Suprapubic skin (tissue), 4 donors: ENCODE measurements around the gene ZNF276. TPM values are rescaled to one million over a fixed set of nuclear protein-coding genes. Genes with fewer than 3 reads are reported as not detected.
A peak's percentile ranks its signal among the peaks of the same experiment; 100 is the strongest.
"Not testable (repeated sequence)": the region's sequence is repeated elsewhere in the genome, so short reads cannot be mapped to it uniquely, and the experiment has no call there.

Experiments used
- DNase-seq, 2 donors: peaks; one replicate each; pipeline ENCODE4 v3.0.0-alpha.2; 2019; ENCODE audit warnings: low spot score in 2 of 2
- H3K27ac ChIP-seq: fragments of 200-600 bp; sonication (generic); one replicate; pipeline ENCODE4 v1.5.1; 2019
- H3K27me3 ChIP-seq: fragments of 200-600 bp; sonication (generic); one replicate; pipeline ENCODE4 v1.5.1; 2019
- H3K36me3 ChIP-seq: fragments of 200-600 bp; sonication (generic); one replicate; pipeline ENCODE4 v1.5.1; 2019
- H3K4me1 ChIP-seq: fragments of 200-600 bp; sonication (generic); one replicate; pipeline ENCODE4 v1.5.1; 2019
- H3K4me3 ChIP-seq: fragments of 200-600 bp; sonication (generic); one replicate; pipeline ENCODE4 v1.5.1; 2019; ENCODE audit warnings: mild to moderate bottlenecking
- H3K9me3 ChIP-seq: fragments of 200-600 bp; sonication (generic); one replicate; pipeline ENCODE4 v1.5.1; 2019
- EP300 ChIP-seq: sonication (generic); formaldehyde crosslinking; IDR thresholded peaks from one replicate; pipeline ENCODE4 v1.6.1; 2017; ENCODE audit warnings: antibody characterized with exemption
- POLR2A ChIP-seq, 2 donors: fragments of 450-650 bp; IDR thresholded peaks; one replicate each; pipeline ENCODE4 v1.6.1; 2017; ENCODE audit warnings: antibody characterized with exemption in 2 of 2, mild to moderate bottlenecking in 2 of 2, moderate library complexity in 2 of 2
- POLR2AphosphoS5 ChIP-seq, 3 donors: sonication (generic); formaldehyde crosslinking; IDR thresholded peaks; one replicate each; pipeline ENCODE4 v1.6.1; 2017; ENCODE audit warnings: antibody characterized with exemption in 3 of 3
- WGBS: methylation state at CpG from one replicate; pipeline ENCODE4 v1.1.5; 2018; 5-methylcytosine and 5-hydroxymethylcytosine counted together
- total RNA-seq, 4 donors: library from RNA; depleted of rRNA; stranded (reverse); fragments of >200 nt; gene quantifications; one replicate each; pipeline ENCODE4 v1.1.0, GENCODE V29; 2016
- TF ChIP-seq, protein P1 (sequence below), 2 donors: fragments of 200-600 bp in 1 of 2; fragments of 450-650 bp in 1 of 2; sonication (generic) in 1 of 2; IDR thresholded peaks; one replicate each; pipeline ENCODE4 v1.5.1; 2016 to 2019; ENCODE audit warnings: antibody characterized with exemption in 2 of 2, mild to moderate bottlenecking in 1 of 2, moderate library complexity in 1 of 2

ZNF276 gene
- total RNA-seq, 4 donors from 2014 or later = 39.8 to 106 (median 46.0) TPM

DNA sequence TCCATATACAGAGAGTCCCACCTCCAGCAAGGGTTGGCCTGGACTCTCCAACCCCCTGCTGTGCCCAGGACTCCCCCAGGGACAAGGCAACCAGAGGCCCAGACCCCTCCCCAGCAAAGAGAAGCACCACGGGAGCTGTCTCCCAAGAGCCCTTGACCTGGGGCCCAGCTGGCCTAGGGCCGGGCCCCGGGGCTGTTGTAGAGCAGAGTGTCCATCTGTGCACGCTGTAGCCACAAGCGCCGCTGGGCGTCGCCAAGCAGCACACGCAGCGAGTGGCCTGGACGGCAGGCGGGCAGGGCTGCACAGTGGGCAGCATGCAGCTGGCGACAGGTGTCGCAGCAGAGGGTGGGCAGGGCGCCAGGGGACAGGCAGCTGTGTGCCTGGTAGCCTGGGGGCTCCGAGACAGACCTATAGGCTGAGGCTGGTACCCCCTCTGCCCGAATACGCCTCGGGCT, 24.1 kb upstream of the ZNF276 start:
- H3K4me1 ChIP-seq = peaks cover 28% of the 10 kb centered on the region
- no peaks in the 10 kb centered on the region for H3K27me3 ChIP-seq
- DNase-seq = no peak
- H3K9me3 ChIP-seq = no peaks in the 10 kb centered on the region
- no peak overlapping the region for H3K27ac ChIP-seq
- H3K36me3 ChIP-seq = peaks cover 54% of the 10 kb centered on the region
- H3K4me3 ChIP-seq = no peak overlapping the region
- 90% methylated on average over 15 of the region's 19 CpGs for WGBS
- TF ChIP-seq POLR2AphosphoS5 (IDR thresholded peaks at IDR 0.05) = no peak
- TF ChIP-seq, protein P1, sequence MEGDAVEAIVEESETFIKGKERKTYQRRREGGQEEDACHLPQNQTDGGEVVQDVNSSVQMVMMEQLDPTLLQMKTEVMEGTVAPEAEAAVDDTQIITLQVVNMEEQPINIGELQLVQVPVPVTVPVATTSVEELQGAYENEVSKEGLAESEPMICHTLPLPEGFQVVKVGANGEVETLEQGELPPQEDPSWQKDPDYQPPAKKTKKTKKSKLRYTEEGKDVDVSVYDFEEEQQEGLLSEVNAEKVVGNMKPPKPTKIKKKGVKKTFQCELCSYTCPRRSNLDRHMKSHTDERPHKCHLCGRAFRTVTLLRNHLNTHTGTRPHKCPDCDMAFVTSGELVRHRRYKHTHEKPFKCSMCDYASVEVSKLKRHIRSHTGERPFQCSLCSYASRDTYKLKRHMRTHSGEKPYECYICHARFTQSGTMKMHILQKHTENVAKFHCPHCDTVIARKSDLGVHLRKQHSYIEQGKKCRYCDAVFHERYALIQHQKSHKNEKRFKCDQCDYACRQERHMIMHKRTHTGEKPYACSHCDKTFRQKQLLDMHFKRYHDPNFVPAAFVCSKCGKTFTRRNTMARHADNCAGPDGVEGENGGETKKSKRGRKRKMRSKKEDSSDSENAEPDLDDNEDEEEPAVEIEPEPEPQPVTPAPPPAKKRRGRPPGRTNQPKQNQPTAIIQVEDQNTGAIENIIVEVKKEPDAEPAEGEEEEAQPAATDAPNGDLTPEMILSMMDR (IDR thresholded peaks at IDR 0.05) = no peak
- TF ChIP-seq POLR2A (IDR thresholded peaks at IDR 0.05) = no peak
- no peak for TF ChIP-seq EP300

DNA sequence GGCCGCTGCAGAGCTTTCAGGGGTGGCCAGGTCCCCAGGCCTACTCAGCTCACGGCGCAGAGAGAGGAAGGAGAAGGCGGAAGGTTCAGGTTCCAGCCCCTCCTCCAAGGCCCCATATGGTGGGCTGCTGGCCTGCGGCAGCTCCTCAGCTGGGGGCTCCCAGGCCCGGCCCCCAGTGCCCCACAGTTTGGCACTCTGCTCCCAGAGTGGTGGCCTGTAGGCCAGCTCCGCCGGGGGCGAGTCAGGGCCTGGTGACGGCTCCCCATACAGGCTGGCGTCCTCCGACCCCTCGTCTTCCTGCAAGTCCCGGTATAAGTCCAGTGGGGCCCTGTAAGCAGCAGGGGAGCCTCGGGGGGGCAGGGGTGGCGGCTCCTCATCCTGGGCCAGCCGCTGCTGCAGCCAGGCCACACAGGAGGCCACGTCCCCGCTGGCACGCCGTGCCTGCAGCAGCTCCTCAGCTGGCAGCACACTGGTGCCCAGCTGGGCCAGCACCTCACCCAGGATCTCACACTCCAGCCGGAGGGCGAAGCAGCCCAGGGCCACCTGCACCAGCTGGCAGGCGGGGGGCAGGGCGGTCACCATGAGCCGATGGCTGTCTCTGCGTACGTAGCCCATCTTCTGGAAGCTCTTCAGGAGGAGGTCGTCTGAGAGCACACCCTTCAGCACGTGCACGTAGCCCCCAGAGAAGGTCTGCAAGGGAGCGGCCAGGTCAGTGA, 23.6 kb upstream of the ZNF276 start:
- TF ChIP-seq POLR2A (IDR thresholded peaks at IDR 0.05) = no peak
- TF ChIP-seq, protein P1 (IDR thresholded peaks at IDR 0.05) = no peak
- no peak for TF ChIP-seq POLR2AphosphoS5 (IDR thresholded peaks at IDR 0.05)
- no peak for TF ChIP-seq EP300
- Histone ChIP-seq H3K36me3 (peaks cover 48% of the 10 kb centered on the region), H3K4me1 (peaks cover 31% of the 10 kb centered on the region), H3K27me3 (no peaks in the 10 kb centered on the region), H3K9me3 (no peaks in the 10 kb centered on the region), H3K27ac (no peak overlapping the region), H3K4me3 (no peak overlapping the region)
- DNase-seq = no peak
- WGBS = 77% methylated on average over 18 of the region's 32 CpGs

DNA sequence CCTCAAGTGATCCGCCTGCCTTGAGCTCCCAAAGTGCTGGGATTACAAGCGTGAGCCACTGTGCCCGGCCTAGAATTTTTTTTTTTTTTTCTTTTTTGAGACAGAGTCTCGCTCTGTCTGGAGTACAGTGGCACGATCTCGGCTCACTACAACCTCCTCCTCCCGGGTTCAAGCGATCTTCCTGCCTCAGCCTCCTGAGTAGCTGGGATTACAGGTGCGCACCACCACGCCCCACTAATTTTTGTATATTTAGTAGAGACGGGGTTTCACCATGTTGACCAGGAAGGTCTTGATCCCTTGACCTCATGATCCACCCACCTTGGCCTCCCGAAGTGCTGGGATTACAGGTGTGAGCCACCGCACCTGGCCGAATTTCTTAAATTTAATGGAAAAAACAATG, 22.6 kb upstream of the ZNF276 start:
- H3K4me1 ChIP-seq = peaks cover 31% of the 10 kb centered on the region

DNA sequence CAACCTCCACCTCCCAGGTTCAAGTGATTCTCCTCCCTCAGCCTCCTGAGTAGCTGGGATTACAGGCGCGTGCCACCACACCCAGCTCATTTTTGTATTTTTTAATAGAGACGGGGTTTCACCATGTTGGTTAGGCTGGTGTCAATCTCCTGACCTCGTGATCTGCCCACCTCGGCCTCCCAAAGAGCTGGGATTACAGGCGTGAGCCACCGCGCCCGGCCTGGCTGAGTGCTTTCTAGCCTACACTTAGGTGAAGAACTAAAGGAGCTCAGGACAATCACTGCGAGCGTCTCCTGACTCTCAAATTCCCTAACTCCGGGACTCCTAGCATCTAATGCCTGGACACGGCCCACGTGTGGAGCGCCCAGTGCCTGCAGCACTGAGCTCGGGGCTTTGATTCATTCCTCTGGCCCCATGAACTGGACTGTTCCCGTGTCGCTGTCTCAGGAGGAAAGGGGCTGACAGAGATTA, 21.7 kb upstream of the ZNF276 start:
- not testable (repeated sequence) for H3K27me3 ChIP-seq, H3K9me3 ChIP-seq
- H3K27ac ChIP-seq = peak overlapping the region; percentile 76
- peaks cover 29% of the 10 kb centered on the region for H3K36me3 ChIP-seq
- WGBS = 56% methylated on average over 18 of the region's 18 CpGs
- H3K4me3 ChIP-seq = peak overlapping the region; percentile 81
- peak in 1 of 2 donors; percentile 64 for DNase-seq
- peaks cover 31% of the 10 kb centered on the region for H3K4me1 ChIP-seq

More for the DNA sequence above, 22.6 kb upstream of the ZNF276 start:
- not testable (repeated sequence) for H3K27ac ChIP-seq, DNase-seq, H3K4me3 ChIP-seq, H3K9me3 ChIP-seq, H3K27me3 ChIP-seq
- WGBS = 97% methylated on average over 14 of the region's 14 CpGs
- H3K36me3 ChIP-seq = peaks cover 38% of the 10 kb centered on the region

GRCh38 chr16:89700100-89700648, 21.2 kb upstream of the ZNF276 start:
- Histone ChIP-seq H3K36me3 (peaks cover 24% of the 10 kb centered on the region), H3K4me1 (peaks cover 31% of the 10 kb centered on the region), H3K4me3 (peak overlapping the region; percentile 81), H3K27ac (peak overlapping the region; percentile 76), H3K9me3 (no peaks in the 10 kb centered on the region), H3K27me3 (no peaks in the 10 kb centered on the region)
- DNase-seq = peak; percentile 98 to 99
- WGBS = 0% methylated on average over 4 of the region's 30 CpGs
- TF ChIP-seq, protein P1 (IDR thresholded peaks at IDR 0.05) = peak; percentile 65 to 73
- TF ChIP-seq EP300 (no peak), POLR2AphosphoS5 (IDR thresholded peaks at IDR 0.05) (peak in 1 of 3 donors; percentile 87)

GRCh38 chr16:89700649-89701424, 20.5 kb upstream of the ZNF276 start:
- Histone ChIP-seq H3K9me3 (no peaks in the 10 kb centered on the region), H3K36me3 (peaks cover 17% of the 10 kb centered on the region), H3K4me3 (peak overlapping the region; percentile 81), H3K27ac (peak overlapping the region; percentile 76), H3K27me3 (no peaks in the 10 kb centered on the region), H3K4me1 (peaks cover 31% of the 10 kb centered on the region)
- DNase-seq = peak in 1 of 2 donors; percentile 80
- WGBS = 20% methylated on average over 2 of the region's 78 CpGs
- TF ChIP-seq EP300 (no peak), POLR2AphosphoS5 (IDR thresholded peaks at IDR 0.05) (peak in 1 of 3 donors; percentile 32), POLR2A (IDR thresholded peaks at IDR 0.05) (no peak)
- TF ChIP-seq, protein P1 (IDR thresholded peaks at IDR 0.05) = peak in 1 of 2 donors; percentile 22
